Ectodermal cell (in vitro differentiated cells): ENCODE results near the gene SELENOO.

Source experiments
- H3K27ac ChIP-seq: 2 replicates; pipeline ENCODE4 v1.7.0; 2013; ENCODE audit warnings: mild to moderate bottlenecking, low read depth, low read length; ENCODE audit not compliant: insufficient read depth, poor library complexity, severe bottlenecking
- H3K27me3 ChIP-seq: 2 replicates; pipeline ENCODE4 v1.7.0; 2013; ENCODE audit warnings: mild to moderate bottlenecking, low read length; ENCODE audit not compliant: insufficient read depth, control insufficient read depth, poor library complexity, severe bottlenecking
- H3K36me3 ChIP-seq: one replicate; pipeline ENCODE4 v1.7.0; 2013; ENCODE audit warnings: low read length; ENCODE audit not compliant: control insufficient read depth, insufficient read depth
- H3K4me1 ChIP-seq: one replicate; pipeline ENCODE4 v1.7.0; 2013; ENCODE audit warnings: low read length; ENCODE audit not compliant: control insufficient read depth, insufficient read depth
- H3K4me3 ChIP-seq: 2 replicates; pipeline ENCODE4 v1.7.0; 2013; ENCODE audit warnings: low read depth, low read length, control low read depth; ENCODE audit not compliant: insufficient read depth
- H3K9me3 ChIP-seq: 2 replicates; pipeline ENCODE4 v1.7.0; 2013; ENCODE audit warnings: mild to moderate bottlenecking, low read length, moderate library complexity; ENCODE audit not compliant: control insufficient read depth
- WGBS, 2 experiments: methylation state at CpG; one replicate each; pipeline ENCODE4 v1.1.7; 2013; ENCODE audit warnings: missing lambda C conversion rate in 2 of 2; 5-methylcytosine and 5-hydroxymethylcytosine counted together

Gene SELENOO

GRCh38 chr22:50258361-50259292 is 57.8 kb downstream of the SELENOO start:
- no peak overlapping the region for H3K27ac ChIP-seq
- no peaks in the 10 kb centered on the region for H3K9me3 ChIP-seq
- no peaks in the 10 kb centered on the region for H3K36me3 ChIP-seq
- H3K4me3 ChIP-seq = no peak overlapping the region
- WGBS, 2 experiments = 90 to 92% methylated on average over 24 of the region's 24 CpGs
- peaks cover 21% of the 10 kb centered on the region for H3K27me3 ChIP-seq
- H3K4me1 ChIP-seq = peaks cover 19% of the 10 kb centered on the region

- Histone ChIP-seq H3K4me1 (peaks cover 19% of the 10 kb centered on the region), H3K36me3 (no peaks in the 10 kb centered on the region), H3K4me3 (no peak overlapping the region), H3K9me3 (no peaks in the 10 kb centered on the region), H3K27ac (no peak overlapping the region), H3K27me3 (peaks cover 21% of the 10 kb centered on the region)
- WGBS, 2 experiments = 85 to 88% methylated on average over 15 of the region's 15 CpGs
Measured at GRCh38 chr22:50259302-50259701, 58.5 kb downstream of the SELENOO start.

GRCh38 chr22:50260434-50260800 is 59.6 kb downstream of the SELENOO start:
- H3K9me3 ChIP-seq = no peaks in the 10 kb centered on the region
- peaks cover 19% of the 10 kb centered on the region for H3K4me1 ChIP-seq
- WGBS, 2 experiments = 35 to 37% methylated on average over 11 of the region's 11 CpGs
- peaks cover 24% of the 10 kb centered on the region for H3K27me3 ChIP-seq
- no peak overlapping the region for H3K27ac ChIP-seq
- H3K36me3 ChIP-seq = no peaks in the 10 kb centered on the region
- H3K4me3 ChIP-seq = peak overlapping the region; percentile 53

GRCh38 chr22:50260801-50261614 is 60.2 kb downstream of the SELENOO start:
- Histone ChIP-seq H3K4me1 (peaks cover 19% of the 10 kb centered on the region), H3K9me3 (no peaks in the 10 kb centered on the region), H3K4me3 (peak overlapping the region; percentile 53), H3K27me3 (peaks cover 25% of the 10 kb centered on the region), H3K36me3 (no peaks in the 10 kb centered on the region), H3K27ac (no peak overlapping the region)
- 1% methylated on average over 92 of the region's 92 CpGs for WGBS, 2 experiments

- Histone ChIP-seq H3K4me1 (peaks cover 19% of the 10 kb centered on the region), H3K4me3 (peak within 1 kb of the TSS; percentile 53), H3K36me3 (no peaks in the 10 kb centered on the region), H3K27ac (no peak within 1 kb of the TSS), H3K27me3 (peaks cover 34% of the 10 kb centered on the region), H3K9me3 (no peaks in the 10 kb centered on the region)
- 6% methylated on average over 61 of the region's 61 CpGs for WGBS, 2 experiments
Measured at GRCh38 chr22:50261615-50262459, 61.0 kb downstream of the SELENOO start, which contains the start of gene MAPK12. TSS of gene MAPK12 (minus strand) at chr22:50261683. CDS start at chr22:50261509, 174 bp downstream.

GRCh38 chr22:50262460-50262911 is 61.7 kb downstream of the SELENOO start:
- Histone ChIP-seq H3K36me3 (no peaks in the 10 kb centered on the region), H3K9me3 (no peaks in the 10 kb centered on the region), H3K4me3 (no peak overlapping the region), H3K4me1 (peaks cover 19% of the 10 kb centered on the region), H3K27ac (no peak overlapping the region), H3K27me3 (peaks cover 40% of the 10 kb centered on the region)
- WGBS, 2 experiments = 76 to 79% methylated on average over 7 of the region's 7 CpGs

GRCh38 chr22:50262973-50263617 is 62.3 kb downstream of the SELENOO start:
- peaks cover 19% of the 10 kb centered on the region for H3K4me1 ChIP-seq
- no peak overlapping the region for H3K27ac ChIP-seq
- no peak overlapping the region for H3K4me3 ChIP-seq
- H3K9me3 ChIP-seq = no peaks in the 10 kb centered on the region
- H3K36me3 ChIP-seq = no peaks in the 10 kb centered on the region
- H3K27me3 ChIP-seq = peaks cover 46% of the 10 kb centered on the region
- 80 to 81% methylated on average over 9 of the region's 9 CpGs for WGBS, 2 experiments

GRCh38 chr22:50264104-50264745 is 63.4 kb downstream of the SELENOO start:
- no peak overlapping the region for H3K27ac ChIP-seq
- H3K9me3 ChIP-seq = no peaks in the 10 kb centered on the region
- no peak overlapping the region for H3K4me3 ChIP-seq
- peaks cover 19% of the 10 kb centered on the region for H3K4me1 ChIP-seq
- no peaks in the 10 kb centered on the region for H3K36me3 ChIP-seq
- WGBS, 2 experiments = 89 to 94% methylated on average over 15 of the region's 15 CpGs
- peaks cover 58% of the 10 kb centered on the region for H3K27me3 ChIP-seq
